Measurements from ENCODE around the gene ANTXR1. TPM values are rescaled to one million over a fixed set of nuclear protein-coding genes. Genes with fewer than 3 reads are reported as not detected.

Gene ANTXR1
- 10 to 100 TPM; 53.7 to 69.0 (median 59.3) TPM for total RNA-seq

DNA sequence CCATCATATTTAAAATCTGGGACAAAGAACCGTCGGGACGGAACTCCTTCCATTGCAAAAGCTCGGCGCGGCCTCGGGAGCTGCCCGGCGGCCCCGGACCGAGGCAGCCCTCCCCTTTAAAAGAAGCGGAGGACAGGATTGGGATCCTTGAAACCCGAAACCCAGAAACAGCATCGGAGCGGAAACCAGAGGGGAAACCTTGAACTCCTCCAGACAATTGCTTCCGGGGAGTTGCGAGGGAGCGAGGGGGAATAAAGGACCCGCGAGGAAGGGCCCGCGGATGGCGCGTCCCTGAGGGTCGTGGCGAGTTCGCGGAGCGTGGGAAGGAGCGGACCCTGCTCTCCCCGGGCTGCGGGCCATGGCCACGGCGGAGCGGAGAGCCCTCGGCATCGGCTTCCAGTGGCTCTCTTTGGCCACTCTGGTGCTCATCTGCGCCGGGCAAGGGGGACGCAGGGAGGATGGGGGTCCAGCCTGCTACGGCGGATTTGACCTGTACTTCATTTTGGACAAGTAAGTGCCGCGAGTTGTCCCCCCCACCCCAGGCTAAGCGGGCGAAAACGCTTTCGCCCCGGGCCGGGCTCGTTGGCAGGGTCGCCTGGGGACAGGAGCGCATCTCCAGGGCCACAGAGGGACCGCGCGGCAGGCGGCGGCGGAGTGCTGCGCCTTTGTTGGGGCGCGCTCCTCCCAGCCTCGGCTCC lies at the start of gene ANTXR1:
Gene ANTXR1 (plus strand): TSS at position 38 of the 698 bp plus-strand sequence. CDS start 321 bp downstream, at position 359.
- peaks cover 0 to 52% (median 13%) of the 10 kb centered on the region in 4 donors for H3K4me1 ChIP-seq
- no peaks in the 10 kb centered on the region for H3K36me3 ChIP-seq
- WGBS, 2 donors: 1 to 2% methylated on average over 39 to 62 of the region's 63 CpGs
- no peaks in the 10 kb centered on the region for H3K9me3 ChIP-seq
- peak in 1 of 2 donors; percentile 36 for DNase-seq (ENCODE audit: low spot score in 2 of 2)
- H3K27ac ChIP-seq: peak within 1 kb of the TSS; percentile 72 to 88 (median 78)
- no peaks in the 10 kb centered on the region for H3K27me3 ChIP-seq
- TF ChIP-seq EP300 (IDR thresholded peaks at IDR 0.05) (peak in 1 of 2 donors; percentile 48), POLR2A (IDR thresholded peaks at IDR 0.05) (peak in 1 of 2 donors; percentile 23), CTCF (IDR thresholded peaks at IDR 0.05) (peak in 3 of 5 experiments; percentile 2 to 33 (median 5))
- peak within 1 kb of the TSS; percentile 67 to 74 (median 69) for H3K4me3 ChIP-seq

DNA sequence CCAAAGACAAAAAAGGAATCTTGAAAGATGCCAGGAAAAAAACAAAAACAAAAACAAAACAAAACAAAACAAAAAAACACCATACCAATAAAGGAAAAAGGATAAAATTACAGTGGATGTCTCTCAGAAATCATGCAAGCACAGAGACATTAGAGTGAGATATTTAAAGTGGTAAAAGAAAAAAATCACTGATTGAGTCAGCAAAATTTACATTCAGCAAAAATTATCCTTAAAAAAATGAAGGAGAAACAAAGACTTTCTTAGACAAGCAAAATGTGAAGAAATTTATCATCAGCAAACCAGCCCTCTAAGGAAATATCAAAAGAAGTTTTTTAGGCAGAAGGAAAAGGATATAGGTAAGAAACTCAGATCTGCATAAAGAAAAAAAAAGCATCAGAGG lies 48.7 kb upstream of the ANTXR1 start:
- TF ChIP-seq POLR2A (IDR thresholded peaks at IDR 0.05): no peak
- no peak for TF ChIP-seq CTCF (IDR thresholded peaks at IDR 0.05)
- no peak for TF ChIP-seq EP300 (IDR thresholded peaks at IDR 0.05)
- Histone ChIP-seq H3K4me3 (no peak overlapping the region), H3K9me3 (no peaks in the 10 kb centered on the region), H3K4me1 (no peaks in the 10 kb centered on the region), H3K27ac (no peak overlapping the region), H3K36me3 (no peaks in the 10 kb centered on the region), H3K27me3 (no peaks in the 10 kb centered on the region)
- DNase-seq (ENCODE audit: low spot score in 2 of 2): no peak

- H3K36me3 ChIP-seq: no peaks in the 10 kb centered on the region
- no peak for DNase-seq (ENCODE audit: low spot score in 2 of 2)
- no peaks in the 10 kb centered on the region for H3K27me3 ChIP-seq
- no peaks in the 10 kb centered on the region for H3K4me1 ChIP-seq
- H3K4me3 ChIP-seq: no peak overlapping the region
- H3K9me3 ChIP-seq: no peaks in the 10 kb centered on the region
- no peak overlapping the region for H3K27ac ChIP-seq
- 80 to 82% methylated on average over 1 of the region's 1 CpG for WGBS, 2 donors
- no peak for TF ChIP-seq POLR2A (IDR thresholded peaks at IDR 0.05)
- TF ChIP-seq EP300 (IDR thresholded peaks at IDR 0.05): no peak
- no peak for TF ChIP-seq CTCF (IDR thresholded peaks at IDR 0.05)
Measured at GRCh38 chr2:68968221-68968620, 44.8 kb upstream of the ANTXR1 start.

- H3K36me3 ChIP-seq: no peaks in the 10 kb centered on the region
- no peak for DNase-seq (ENCODE audit: low spot score in 2 of 2)
- H3K4me3 ChIP-seq: no peak overlapping the region
- TF ChIP-seq POLR2A (IDR thresholded peaks at IDR 0.05) (no peak), CTCF (IDR thresholded peaks at IDR 0.05) (no peak), EP300 (IDR thresholded peaks at IDR 0.05) (no peak)
- no peak overlapping the region for H3K27ac ChIP-seq
- H3K9me3 ChIP-seq: no peaks in the 10 kb centered on the region
- H3K27me3 ChIP-seq: no peaks in the 10 kb centered on the region
- no peaks in the 10 kb centered on the region for H3K4me1 ChIP-seq
- 67 to 73% methylated on average over 8 of the region's 8 CpGs for WGBS, 2 donors
Measured at GRCh38 chr2:68969736-68970490, 43.1 kb upstream of the ANTXR1 start.
